GM12892 (cell line): ENCODE results near the gene SLC7A6.

ENCODE experiments used
- POLR2A ChIP-seq: IDR thresholded peaks from 2 replicates; pipeline ENCODE4 v1.6.1; 2011; ENCODE audit warnings: low read depth, low read length, control low read depth
- POLR2AphosphoS5 ChIP-seq: IDR thresholded peaks from 2 replicates; pipeline ENCODE4 v1.6.1; 2011; ENCODE audit warnings: low read depth, low read length, control low read depth

DNA sequence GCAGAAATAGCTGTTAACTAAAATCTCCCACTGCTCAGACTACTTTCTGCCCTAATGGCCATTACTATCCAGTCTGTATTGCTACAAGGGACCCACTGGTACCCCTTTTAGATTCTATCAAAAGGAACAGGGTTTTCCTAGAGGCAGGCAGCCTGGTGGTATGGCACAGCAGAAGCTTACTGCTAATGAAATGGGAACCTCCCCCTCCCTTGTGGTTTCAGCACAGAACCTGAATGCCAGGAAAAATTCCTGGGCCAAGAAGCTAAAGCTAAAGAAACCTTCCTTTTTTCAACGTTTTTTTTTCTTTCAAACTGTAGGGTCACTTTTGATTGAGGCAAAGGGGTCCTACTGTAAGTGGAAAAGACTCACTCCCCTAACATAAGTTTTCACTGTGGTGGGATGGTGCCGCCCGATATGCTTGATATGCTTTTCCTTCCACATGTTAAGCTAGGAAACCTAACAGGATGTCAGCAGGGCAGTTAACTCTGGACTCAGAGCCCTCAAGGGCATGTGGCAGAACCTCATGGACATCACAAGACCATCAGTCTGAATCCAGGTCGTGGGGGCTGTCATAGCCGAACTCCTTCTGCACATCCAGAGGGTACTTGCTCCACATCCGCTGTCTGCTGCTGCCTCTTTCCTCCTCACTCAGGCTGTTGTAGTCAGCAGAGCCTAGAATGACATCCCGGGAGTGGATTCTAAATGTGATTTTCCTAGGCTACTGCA is 36.6 kb downstream of the SLC7A6 start:
- 0 out of 2 replicates have a peak, but pooled peaks have one; percentile 18 for TF ChIP-seq POLR2A
- no peak for TF ChIP-seq POLR2AphosphoS5
